NCI-H69 (cell line): Measurements from ENCODE around the gene ITGB5.
"Not testable (repeated sequence)": the region's sequence is repeated elsewhere in the genome, so short reads cannot be mapped to it uniquely, and the experiment has no call there.

Source experiments
- DNase-seq: peaks from one replicate; lab custom pipeline; 2025; lab: John Stamatoyannopoulos, UW

The ITGB5 gene

GRCh38 chr3:124837065-124837464 is 50.1 kb downstream of the ITGB5 start:
- DNase-seq = no peak

GRCh38 chr3:124836448-124836847 is 50.7 kb downstream of the ITGB5 start:
- no peak for DNase-seq

- peak; percentile 91 for DNase-seq
Measured at GRCh38 chr3:124834723-124835718, 52.1 kb downstream of the ITGB5 start.

GRCh38 chr3:124833710-124834332 is 53.3 kb downstream of the ITGB5 start:
- DNase-seq = no peak

GRCh38 chr3:124832782-124833709 is 54.1 kb downstream of the ITGB5 start:
- DNase-seq = no peak

- DNase-seq = no peak
Measured at GRCh38 chr3:124831628-124832199, 55.5 kb downstream of the ITGB5 start.

- DNase-seq = no peak
Measured at GRCh38 chr3:124829819-124830554, 57.2 kb downstream of the ITGB5 start.

- no peak for DNase-seq
Measured at GRCh38 chr3:124829178-124829818, 57.9 kb downstream of the ITGB5 start.

GRCh38 chr3:124827476-124828206 is 59.5 kb downstream of the ITGB5 start:
- DNase-seq = not testable (repeated sequence)

GRCh38 chr3:124826703-124827102 is 60.5 kb downstream of the ITGB5 start:
- DNase-seq = no peak

GRCh38 chr3:124824286-124824915 is 62.8 kb downstream of the ITGB5 start:
- no peak for DNase-seq

GRCh38 chr3:124823648-124824047 is 63.5 kb downstream of the ITGB5 start:
- DNase-seq = no peak

- DNase-seq = no peak
Measured at GRCh38 chr3:124823206-124823605, 64.0 kb downstream of the ITGB5 start.

- DNase-seq = no peak
Measured at GRCh38 chr3:124821356-124821755, 65.8 kb downstream of the ITGB5 start.

- DNase-seq = no peak
Measured at GRCh38 chr3:124818398-124819091, 68.6 kb downstream of the ITGB5 start.

- DNase-seq = no peak
Measured at GRCh38 chr3:124817079-124817478, 70.1 kb downstream of the ITGB5 start.

GRCh38 chr3:124816206-124816605 is 71.0 kb downstream of the ITGB5 start:
- DNase-seq = no peak

GRCh38 chr3:124815781-124816180 is 71.4 kb downstream of the ITGB5 start:
- DNase-seq = no peak
